BE2C (cell line): ENCODE data around the gene ODAD2.

Experiments
- DNase-seq: peaks from one replicate; pipeline ENCODE4 v3.0.0-alpha.2; 2020
- H3K27me3 ChIP-seq: fragments of 250-450 bp; sonication (Bioruptor Pico); 2 replicates; pipeline ENCODE4 v1.5.1; 2020; ENCODE audit warnings: mild to moderate bottlenecking
- H3K36me3 ChIP-seq: fragments of 250-450 bp; sonication (Bioruptor Pico); 2 replicates; pipeline ENCODE4 v1.5.1; 2020; ENCODE audit warnings: mild to moderate bottlenecking
- H3K4me1 ChIP-seq: fragments of 250-450 bp; sonication (Bioruptor Pico); 2 replicates; pipeline ENCODE4 v1.5.1; 2020
- H3K4me3 ChIP-seq: 2 replicates; pipeline ENCODE4 v1.5.1; 2011; ENCODE audit warnings: low read depth, low read length
- H3K9me3 ChIP-seq: fragments of 250-450 bp; sonication (Bioruptor Pico); 2 replicates; pipeline ENCODE4 v1.5.1; 2020
- TF ChIP-seq, protein P1 (sequence below): IDR thresholded peaks from 2 replicates; pipeline ENCODE4 v1.5.1; 2012; ENCODE audit warnings: mild to moderate bottlenecking, low read depth, low read length

Gene ODAD2

DNA sequence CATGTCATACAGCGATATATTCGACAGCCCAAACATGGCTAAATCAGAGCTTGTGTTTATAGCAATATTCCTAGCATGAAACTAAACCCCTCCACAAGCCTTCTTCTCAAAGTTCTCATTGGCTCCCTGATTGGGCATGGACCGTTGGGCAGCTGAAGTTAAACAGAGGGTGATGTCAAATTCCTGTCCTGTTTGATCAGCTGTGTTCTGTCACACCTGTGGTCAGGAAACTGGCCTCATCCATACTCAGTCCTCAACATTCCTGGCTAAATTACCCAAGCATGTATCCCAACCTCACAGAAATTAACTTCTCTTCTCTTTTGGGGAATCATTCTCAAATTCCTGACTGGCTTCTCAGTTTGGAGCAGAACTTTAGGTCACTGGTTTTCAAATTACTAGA is 107.9 kb downstream of the ODAD2 start:
- Histone ChIP-seq H3K36me3 (no peaks in the 10 kb centered on the region), H3K4me1 (no peaks in the 10 kb centered on the region), H3K4me3 (no peak overlapping the region), H3K9me3 (no peaks in the 10 kb centered on the region), H3K27me3 (no peaks in the 10 kb centered on the region)
- TF ChIP-seq, protein P1, sequence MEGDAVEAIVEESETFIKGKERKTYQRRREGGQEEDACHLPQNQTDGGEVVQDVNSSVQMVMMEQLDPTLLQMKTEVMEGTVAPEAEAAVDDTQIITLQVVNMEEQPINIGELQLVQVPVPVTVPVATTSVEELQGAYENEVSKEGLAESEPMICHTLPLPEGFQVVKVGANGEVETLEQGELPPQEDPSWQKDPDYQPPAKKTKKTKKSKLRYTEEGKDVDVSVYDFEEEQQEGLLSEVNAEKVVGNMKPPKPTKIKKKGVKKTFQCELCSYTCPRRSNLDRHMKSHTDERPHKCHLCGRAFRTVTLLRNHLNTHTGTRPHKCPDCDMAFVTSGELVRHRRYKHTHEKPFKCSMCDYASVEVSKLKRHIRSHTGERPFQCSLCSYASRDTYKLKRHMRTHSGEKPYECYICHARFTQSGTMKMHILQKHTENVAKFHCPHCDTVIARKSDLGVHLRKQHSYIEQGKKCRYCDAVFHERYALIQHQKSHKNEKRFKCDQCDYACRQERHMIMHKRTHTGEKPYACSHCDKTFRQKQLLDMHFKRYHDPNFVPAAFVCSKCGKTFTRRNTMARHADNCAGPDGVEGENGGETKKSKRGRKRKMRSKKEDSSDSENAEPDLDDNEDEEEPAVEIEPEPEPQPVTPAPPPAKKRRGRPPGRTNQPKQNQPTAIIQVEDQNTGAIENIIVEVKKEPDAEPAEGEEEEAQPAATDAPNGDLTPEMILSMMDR, result no peak
- no peak for DNase-seq

DNA sequence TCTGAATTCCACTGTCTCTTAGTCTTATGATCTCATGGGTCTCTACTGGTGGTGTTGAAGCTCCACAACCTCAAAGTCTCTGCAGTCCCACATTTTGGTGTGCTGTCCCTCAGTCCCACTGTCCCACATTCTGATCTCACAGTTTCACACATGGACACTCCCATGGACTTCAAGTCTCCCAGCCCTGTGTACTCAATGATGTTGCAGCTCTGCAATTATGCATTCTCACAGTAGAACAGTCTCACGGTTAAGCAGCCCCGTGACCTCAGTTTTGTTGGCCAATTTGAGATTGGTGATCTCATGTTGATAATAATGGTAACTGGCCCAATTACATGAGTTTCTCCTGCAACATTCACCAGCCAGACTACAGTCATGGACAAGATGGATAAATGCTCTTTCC is 109.4 kb downstream of the ODAD2 start:
- H3K27me3 ChIP-seq, result no peaks in the 10 kb centered on the region
- TF ChIP-seq, protein P1, result no peak
- no peaks in the 10 kb centered on the region for H3K36me3 ChIP-seq
- no peaks in the 10 kb centered on the region for H3K4me1 ChIP-seq
- no peaks in the 10 kb centered on the region for H3K9me3 ChIP-seq
- no peak for DNase-seq
- H3K4me3 ChIP-seq, result no peak overlapping the region

DNA sequence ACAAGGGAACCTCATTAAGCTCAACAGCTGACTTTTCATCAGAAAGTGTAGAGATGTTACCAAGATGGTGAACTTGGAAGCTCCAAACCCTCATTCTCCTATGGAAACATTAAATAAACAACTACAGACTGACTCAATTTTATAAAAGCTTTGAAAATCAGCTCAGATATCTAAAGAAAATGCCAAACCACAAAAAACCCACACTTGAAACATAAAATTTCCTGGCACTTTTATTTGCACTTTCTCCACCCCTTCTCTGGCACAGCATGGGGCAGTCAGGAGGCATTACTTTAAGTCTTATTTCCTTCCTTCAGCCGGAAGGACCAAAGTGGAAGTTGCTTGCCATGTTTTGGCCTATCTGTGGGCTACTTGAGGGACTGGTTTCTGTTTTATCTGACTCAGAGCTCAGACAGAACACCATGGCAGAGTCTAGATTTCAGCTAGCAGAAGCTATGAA is 114.7 kb downstream of the ODAD2 start:
- H3K36me3 ChIP-seq, result no peaks in the 10 kb centered on the region
- H3K4me1 ChIP-seq, result no peaks in the 10 kb centered on the region
- H3K27me3 ChIP-seq, result no peaks in the 10 kb centered on the region
- TF ChIP-seq, protein P1, result no peak
- no peak overlapping the region for H3K4me3 ChIP-seq
- H3K9me3 ChIP-seq, result no peaks in the 10 kb centered on the region
- no peak for DNase-seq

DNA sequence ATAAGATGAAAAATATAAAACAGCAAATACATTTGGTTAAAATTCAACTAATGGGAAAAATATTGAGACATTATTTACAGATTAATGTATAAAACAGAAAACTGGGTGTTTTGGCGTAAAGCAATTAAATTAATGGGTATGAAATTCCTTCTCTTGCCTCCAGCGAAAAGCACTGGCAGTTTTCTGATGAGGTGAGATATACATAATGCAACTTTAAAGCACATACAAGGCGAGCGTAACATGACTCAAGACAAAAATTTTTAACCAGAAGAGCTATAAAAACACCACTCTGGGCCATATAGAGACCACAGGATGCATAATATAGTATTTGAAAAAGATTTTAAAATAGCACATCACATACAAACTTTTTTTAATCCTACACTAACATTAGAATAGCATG is 120.6 kb downstream of the ODAD2 start:
- Histone ChIP-seq H3K9me3 (no peaks in the 10 kb centered on the region), H3K36me3 (no peaks in the 10 kb centered on the region), H3K4me1 (no peaks in the 10 kb centered on the region), H3K4me3 (no peak overlapping the region), H3K27me3 (no peaks in the 10 kb centered on the region)
- no peak for DNase-seq
- TF ChIP-seq, protein P1, result no peak

DNA sequence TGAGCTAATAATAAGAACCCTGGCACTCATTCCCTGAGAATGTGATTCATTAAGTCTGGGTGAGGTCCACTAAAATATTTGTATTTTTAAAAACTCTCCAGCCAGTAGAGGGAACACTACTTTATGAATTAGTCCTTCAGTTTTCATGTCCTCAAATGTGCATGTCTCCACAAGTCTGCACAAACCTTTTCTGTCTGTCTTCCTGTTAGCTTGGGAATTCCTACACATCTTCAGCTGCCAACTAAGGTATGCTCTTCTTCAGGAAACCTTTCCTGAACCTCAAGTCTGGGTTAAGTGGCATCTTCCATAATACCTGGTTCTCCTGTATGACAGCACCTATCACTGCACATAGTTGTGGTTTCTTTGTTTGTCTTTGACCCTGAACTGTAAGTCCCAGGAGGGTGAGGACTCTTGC is 133.7 kb downstream of the ODAD2 start:
- TF ChIP-seq, protein P1, result no peak
- H3K9me3 ChIP-seq, result no peaks in the 10 kb centered on the region
- no peak overlapping the region for H3K4me3 ChIP-seq
- DNase-seq, result no peak
- no peaks in the 10 kb centered on the region for H3K36me3 ChIP-seq
- H3K27me3 ChIP-seq, result no peaks in the 10 kb centered on the region
- no peaks in the 10 kb centered on the region for H3K4me1 ChIP-seq

DNA sequence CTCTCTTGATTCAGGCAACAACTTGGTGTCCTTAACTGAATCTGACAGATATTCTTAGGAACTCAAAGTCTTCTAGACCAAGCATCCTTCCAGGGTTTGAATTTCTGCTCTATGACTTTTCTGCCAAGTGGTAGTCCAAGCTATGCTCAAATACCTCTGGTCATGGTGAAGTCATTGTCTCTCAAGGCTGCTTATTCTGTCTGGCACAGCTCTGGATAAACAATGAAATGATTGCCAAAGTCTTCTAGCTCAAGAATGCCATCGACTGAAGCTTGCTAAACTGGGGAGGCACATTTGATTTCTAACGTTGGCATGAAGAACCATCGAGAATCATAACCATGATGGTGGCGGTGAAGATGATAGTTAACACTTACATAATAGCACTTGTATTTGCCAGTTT is 137.1 kb downstream of the ODAD2 start:
- Histone ChIP-seq H3K9me3 (no peaks in the 10 kb centered on the region), H3K4me3 (no peak overlapping the region), H3K27me3 (no peaks in the 10 kb centered on the region), H3K36me3 (no peaks in the 10 kb centered on the region), H3K4me1 (no peaks in the 10 kb centered on the region)
- DNase-seq, result no peak
- TF ChIP-seq, protein P1, result no peak
